Stimulated activated CD4-positive, alpha-beta T cell treated with anti-CD3 and anti-CD28 coated beads, Interleukin-4, amount 100 ng/mL, for 4 hours (primary cell): ENCODE results near the gene RIPK1.
A peak's percentile ranks its signal among the peaks of the same experiment; 100 is the strongest.
"Not testable (repeated sequence)": the region's sequence is repeated elsewhere in the genome, so short reads cannot be mapped to it uniquely, and the experiment has no call there.

ENCODE experiments used
- DNase-seq, 2 experiments: peaks; one replicate each; pipeline ENCODE4 v3.0.0-alpha.2; 2020

Gene RIPK1

GRCh38 chr6:3137057-3137777, 68.9 kb downstream of the RIPK1 start:
- DNase-seq: no peak

- DNase-seq: not testable (repeated sequence)
Measured at GRCh38 chr6:3137873-3138272, 69.6 kb downstream of the RIPK1 start.

- no peak for DNase-seq
Measured at GRCh38 chr6:3138341-3138740, 70.0 kb downstream of the RIPK1 start.

GRCh38 chr6:3139090-3139903, 71.0 kb downstream of the RIPK1 start:
- no peak for DNase-seq

- no peak for DNase-seq
Measured at GRCh38 chr6:3140201-3140600, 71.9 kb downstream of the RIPK1 start.

GRCh38 chr6:3142536-3142935, 74.2 kb downstream of the RIPK1 start:
- no peak for DNase-seq

- no peak for DNase-seq
Measured at GRCh38 chr6:3143158-3143557, 74.9 kb downstream of the RIPK1 start.

GRCh38 chr6:3144571-3144970, 76.3 kb downstream of the RIPK1 start:
- DNase-seq: no peak

GRCh38 chr6:3147914-3148757, 79.8 kb downstream of the RIPK1 start:
- DNase-seq: no peak

- no peak for DNase-seq
Measured at GRCh38 chr6:3151691-3152090, 83.4 kb downstream of the RIPK1 start.

- DNase-seq: no peak
Measured at GRCh38 chr6:3152689-3153088, 84.4 kb downstream of the RIPK1 start.

- DNase-seq: not testable (repeated sequence)
Measured at GRCh38 chr6:3155416-3155815, 87.1 kb downstream of the RIPK1 start.

- DNase-seq: peak; percentile 10 to 19
Measured at GRCh38 chr6:3156184-3157130, 88.2 kb downstream of the RIPK1 start.

- peak; percentile 84 to 90 for DNase-seq
Measured at GRCh38 chr6:3157131-3157933, 89.0 kb downstream of the RIPK1 start, which contains the start of gene TUBB2A. Gene TUBB2A (minus strand): TSS chr6:3157544. CDS start chr6:3157463, 81 bp downstream.

- peak; percentile 47 to 82 for DNase-seq
Measured at GRCh38 chr6:3159805-3160781, 91.8 kb downstream of the RIPK1 start.

GRCh38 chr6:3162067-3162497, 93.8 kb downstream of the RIPK1 start:
- no peak for DNase-seq

- DNase-seq: peak; percentile 52 to 53
Measured at GRCh38 chr6:3162565-3163247, 94.4 kb downstream of the RIPK1 start.

GRCh38 chr6:3163248-3163594, 94.9 kb downstream of the RIPK1 start:
- no peak for DNase-seq

GRCh38 chr6:3164388-3164787, 96.1 kb downstream of the RIPK1 start:
- DNase-seq: no peak
